Stimulated activated CD4-positive, alpha-beta T cell treated with anti-CD3 and anti-CD28 coated beads, TNF-alpha, amount 100 ng/mL, for 24 hours (primary cell): ENCODE results near the gene SPATA32.

ENCODE experiments used
- DNase-seq, 3 experiments: peaks; one replicate each; pipeline ENCODE4 v3.0.0-alpha.2; 2020; ENCODE audit warnings: low read depth in 3 of 3

The SPATA32 gene

GRCh38 chr17:45246861-45247428 is 14.9 kb downstream of the SPATA32 start:
- no peak for DNase-seq

- DNase-seq: no peak
Observed at GRCh38 chr17:45246338-45246737, 15.6 kb downstream of the SPATA32 start.

- no peak for DNase-seq
Observed at GRCh38 chr17:45244725-45245656, 16.9 kb downstream of the SPATA32 start.

GRCh38 chr17:45243750-45244149 is 18.1 kb downstream of the SPATA32 start:
- no peak for DNase-seq

GRCh38 chr17:45242029-45242414 is 19.9 kb downstream of the SPATA32 start:
- no peak for DNase-seq

GRCh38 chr17:45241328-45242028 is 20.4 kb downstream of the SPATA32 start:
- DNase-seq: no peak

- DNase-seq: no peak
Observed at GRCh38 chr17:45240905-45241327, 21.0 kb downstream of the SPATA32 start.

GRCh38 chr17:45238155-45238774 is 23.6 kb downstream of the SPATA32 start:
- no peak for DNase-seq

- DNase-seq: no peak
Observed at GRCh38 chr17:45237686-45238085, 24.2 kb downstream of the SPATA32 start.

- DNase-seq: no peak
Observed at GRCh38 chr17:45236282-45236606, 25.6 kb downstream of the SPATA32 start.

GRCh38 chr17:45235416-45236281 is 26.2 kb downstream of the SPATA32 start:
- peak in 2 of 3 experiments; percentile 73 to 75 for DNase-seq

- peak in 1 of 3 experiments; percentile 38 for DNase-seq
Observed at GRCh38 chr17:45234641-45235415, 27.1 kb downstream of the SPATA32 start.

- no peak for DNase-seq
Observed at GRCh38 chr17:45233423-45233924, 28.4 kb downstream of the SPATA32 start.

GRCh38 chr17:45232514-45233422 is 29.1 kb downstream of the SPATA32 start:
- no peak for DNase-seq

- DNase-seq: no peak
Observed at GRCh38 chr17:45231481-45232116, 30.3 kb downstream of the SPATA32 start.

- DNase-seq: no peak
Observed at GRCh38 chr17:45230787-45231480, 31.0 kb downstream of the SPATA32 start.

GRCh38 chr17:45230410-45230786 is 31.5 kb downstream of the SPATA32 start:
- DNase-seq: no peak
